Effector memory CD4-positive, alpha-beta T cell (primary cell): ENCODE results near the gene PMPCA.
"Not testable (repeated sequence)": the region's sequence is repeated elsewhere in the genome, so short reads cannot be mapped to it uniquely, and the experiment has no call there.

Experiments
- DNase-seq, 3 donors: peaks; one replicate each; pipeline ENCODE4 v3.0.0-alpha.2; 2020
- H3K27ac ChIP-seq: 2 replicates; pipeline ENCODE4 v1.7.0; 2013; ENCODE audit warnings: mild to moderate bottlenecking, low read length, moderate library complexity; ENCODE audit not compliant: insufficient read depth, poor library complexity, severe bottlenecking
- H3K27me3 ChIP-seq: replicated peaks from 2 replicates; pipeline ENCODE4 v1.7.0; 2013; ENCODE audit warnings: mild to moderate bottlenecking, low read length; ENCODE audit not compliant: insufficient read depth, control insufficient read depth, poor library complexity, severe bottlenecking
- H3K36me3 ChIP-seq: 2 replicates; pipeline ENCODE4 v1.7.0; 2013; ENCODE audit warnings: mild to moderate bottlenecking, low read length, moderate library complexity; ENCODE audit not compliant: control insufficient read depth, insufficient read depth
- H3K4me1 ChIP-seq: 2 replicates; pipeline ENCODE4 v1.7.0; 2013; ENCODE audit warnings: low read length, mild to moderate bottlenecking; ENCODE audit not compliant: control insufficient read depth, insufficient read depth, poor library complexity, severe bottlenecking
- H3K4me3 ChIP-seq: 2 replicates; pipeline ENCODE4 v1.7.0; 2013; ENCODE audit warnings: low read length, low read depth, mild to moderate bottlenecking; ENCODE audit not compliant: insufficient read depth, poor library complexity, severe bottlenecking
- H3K9me3 ChIP-seq: 2 replicates; pipeline ENCODE4 v1.7.0; 2013; ENCODE audit warnings: mild to moderate bottlenecking, low read length, moderate library complexity; ENCODE audit not compliant: control insufficient read depth

Gene PMPCA

DNA sequence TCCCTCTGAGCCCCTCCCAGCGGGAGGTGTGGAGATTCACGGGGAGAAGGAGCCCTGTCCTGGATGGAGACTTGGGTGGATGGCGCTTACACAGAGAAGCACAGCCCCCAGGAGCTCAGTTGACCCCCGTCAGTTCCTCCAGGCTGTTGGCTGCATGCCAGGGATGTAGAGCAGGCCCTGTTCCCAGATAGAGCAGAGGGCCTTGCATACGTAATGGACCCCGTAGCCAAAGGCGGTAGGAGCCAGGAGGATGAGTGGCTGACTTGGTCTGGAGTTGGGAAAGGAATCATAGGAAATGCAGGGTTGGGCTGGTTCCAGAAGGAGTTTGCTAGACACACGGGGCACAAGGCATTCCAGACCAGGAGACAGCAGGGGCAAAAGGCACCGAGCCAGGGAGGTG lies 2.5 kb downstream of the PMPCA start:
- Histone ChIP-seq H3K4me1 (peaks cover 28% of the 10 kb centered on the region), H3K27me3 (no peaks in the 10 kb centered on the region), H3K9me3 (no peaks in the 10 kb centered on the region), H3K27ac (no peak overlapping the region), H3K36me3 (peaks cover 60% of the 10 kb centered on the region), H3K4me3 (no peak overlapping the region)
- no peak for DNase-seq

DNA sequence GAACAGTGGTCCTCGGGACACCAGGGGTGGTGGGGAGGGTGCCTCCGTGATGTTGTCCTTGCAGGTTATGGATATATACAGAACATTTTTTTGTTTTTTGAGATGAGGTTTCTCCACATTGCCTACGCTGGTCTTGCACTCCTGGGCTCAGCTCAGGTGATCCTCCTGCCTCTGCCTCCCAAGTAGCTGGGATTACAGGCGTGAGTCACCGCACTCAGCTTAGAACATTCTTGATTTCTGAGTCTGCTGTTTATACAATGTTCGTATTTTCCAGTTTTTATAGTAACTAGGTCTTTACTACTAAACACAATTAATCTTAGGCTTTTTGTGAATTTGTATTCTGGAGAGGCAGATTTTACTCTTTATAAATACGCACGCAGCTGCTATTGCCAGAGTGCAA lies 6.0 kb downstream of the PMPCA start:
- DNase-seq = no peak
- Histone ChIP-seq H3K4me3 (no peak overlapping the region), H3K9me3 (no peaks in the 10 kb centered on the region), H3K27ac (no peak overlapping the region), H3K4me1 (peaks cover 6% of the 10 kb centered on the region), H3K27me3 (no peaks in the 10 kb centered on the region), H3K36me3 (peaks cover 89% of the 10 kb centered on the region)

DNA sequence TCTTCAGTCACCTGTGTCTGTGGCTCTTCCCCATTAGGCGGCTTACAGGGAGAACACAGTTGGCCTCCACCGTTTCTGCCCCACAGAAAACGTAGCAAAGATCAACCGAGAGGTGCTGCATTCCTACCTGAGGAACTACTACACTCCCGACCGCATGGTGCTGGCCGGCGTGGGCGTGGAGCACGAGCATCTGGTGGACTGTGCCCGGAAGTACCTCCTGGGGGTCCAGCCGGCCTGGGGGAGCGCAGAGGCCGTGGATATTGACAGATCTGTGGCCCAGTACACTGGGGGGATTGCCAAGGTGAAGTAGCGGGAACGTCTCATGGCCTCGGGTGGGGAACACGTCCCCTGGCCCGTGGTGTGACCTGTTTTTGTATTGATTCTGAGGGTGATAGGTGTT lies 6.5 kb downstream of the PMPCA start:
- Histone ChIP-seq H3K4me3 (no peak overlapping the region), H3K36me3 (peaks cover 91% of the 10 kb centered on the region), H3K27ac (no peak overlapping the region)

DNA sequence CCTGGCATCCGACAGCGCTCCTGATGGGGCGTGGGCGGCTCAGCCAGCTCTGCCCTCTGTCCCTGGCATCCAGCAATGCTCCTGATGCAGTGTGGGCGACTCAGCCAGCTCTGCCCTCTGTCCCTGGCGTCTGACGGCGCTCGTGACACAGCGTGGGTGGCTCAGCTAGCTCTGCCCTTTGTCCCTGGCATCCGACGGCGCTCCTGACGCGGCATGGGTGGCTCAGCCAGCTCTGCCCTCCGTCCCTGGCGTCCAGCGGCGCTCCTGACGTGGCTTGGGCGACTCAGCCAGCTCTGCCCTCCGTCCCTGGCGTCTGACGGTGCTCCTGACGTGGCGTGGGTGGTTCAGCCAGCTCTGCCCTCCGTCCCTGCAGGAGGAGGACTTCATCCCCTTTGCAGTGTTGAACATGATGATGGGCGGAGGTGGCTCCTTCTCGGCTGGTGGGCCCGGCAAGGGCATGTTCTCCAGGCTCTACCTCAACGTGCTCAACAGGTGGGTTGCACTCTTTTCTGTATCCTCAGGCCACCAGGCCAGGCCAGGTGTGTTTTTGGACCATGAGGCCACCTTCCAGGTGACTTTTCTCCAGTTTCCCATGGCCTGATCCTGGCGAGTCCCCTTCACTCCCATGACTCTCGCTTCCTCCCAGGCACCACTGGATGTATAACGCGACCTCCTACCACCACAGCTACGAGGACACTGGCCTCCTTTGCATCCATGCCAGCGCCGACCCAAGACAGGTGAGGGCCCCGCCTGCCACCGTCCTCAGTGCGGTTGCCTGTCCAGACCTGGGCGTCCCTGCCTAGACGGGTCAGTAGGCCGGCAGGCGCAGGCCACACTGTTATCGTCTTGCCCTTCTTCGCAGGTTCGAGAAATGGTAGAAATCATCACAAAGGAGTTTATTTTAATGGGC lies 8.0 kb downstream of the PMPCA start:
- DNase-seq = no peak

More for the DNA sequence above, 6.5 kb downstream of the PMPCA start:
- Histone ChIP-seq H3K9me3 (no peaks in the 10 kb centered on the region), H3K27me3 (no peaks in the 10 kb centered on the region), H3K4me1 (peaks cover 1% of the 10 kb centered on the region)
- no peak for DNase-seq

GRCh38 chr9:136419092-136419420 lies 8.6 kb downstream of the PMPCA start:
- no peak for DNase-seq
- Histone ChIP-seq H3K4me1 (no peaks in the 10 kb centered on the region), H3K4me3 (no peak overlapping the region), H3K36me3 (peaks cover 91% of the 10 kb centered on the region), H3K9me3 (no peaks in the 10 kb centered on the region), H3K27ac (no peak overlapping the region), H3K27me3 (no peaks in the 10 kb centered on the region)

More for the DNA sequence above, 8.0 kb downstream of the PMPCA start:
- Histone ChIP-seq H3K36me3 (peaks cover 92% of the 10 kb centered on the region), H3K9me3 (no peaks in the 10 kb centered on the region), H3K27me3 (no peaks in the 10 kb centered on the region), H3K4me3 (no peak overlapping the region), H3K27ac (no peak overlapping the region), H3K4me1 (no peaks in the 10 kb centered on the region)

- Histone ChIP-seq H3K4me1 (no peaks in the 10 kb centered on the region), H3K27me3 (no peaks in the 10 kb centered on the region), H3K36me3 (peaks cover 70% of the 10 kb centered on the region), H3K9me3 (no peaks in the 10 kb centered on the region), H3K4me3 (no peak overlapping the region), H3K27ac (no peak overlapping the region)
- no peak for DNase-seq
Measured at GRCh38 chr9:136421791-136422190, 11.3 kb downstream of the PMPCA start.

- no peaks in the 10 kb centered on the region for H3K4me1 ChIP-seq
- H3K27ac ChIP-seq = no peak overlapping the region
- no peak for DNase-seq
- H3K36me3 ChIP-seq = peaks cover 60% of the 10 kb centered on the region
- no peaks in the 10 kb centered on the region for H3K27me3 ChIP-seq
- no peak overlapping the region for H3K4me3 ChIP-seq
- H3K9me3 ChIP-seq = no peaks in the 10 kb centered on the region
Measured at GRCh38 chr9:136422876-136423275, 12.4 kb downstream of the PMPCA start.

GRCh38 chr9:136423432-136424146 lies 13.1 kb downstream of the PMPCA start:
- H3K9me3 ChIP-seq = no peaks in the 10 kb centered on the region
- H3K27me3 ChIP-seq = no peaks in the 10 kb centered on the region
- no peaks in the 10 kb centered on the region for H3K4me1 ChIP-seq
- H3K36me3 ChIP-seq = peaks cover 53% of the 10 kb centered on the region
- DNase-seq = no peak
- H3K4me3 ChIP-seq = no peak overlapping the region
- H3K27ac ChIP-seq = no peak overlapping the region

DNA sequence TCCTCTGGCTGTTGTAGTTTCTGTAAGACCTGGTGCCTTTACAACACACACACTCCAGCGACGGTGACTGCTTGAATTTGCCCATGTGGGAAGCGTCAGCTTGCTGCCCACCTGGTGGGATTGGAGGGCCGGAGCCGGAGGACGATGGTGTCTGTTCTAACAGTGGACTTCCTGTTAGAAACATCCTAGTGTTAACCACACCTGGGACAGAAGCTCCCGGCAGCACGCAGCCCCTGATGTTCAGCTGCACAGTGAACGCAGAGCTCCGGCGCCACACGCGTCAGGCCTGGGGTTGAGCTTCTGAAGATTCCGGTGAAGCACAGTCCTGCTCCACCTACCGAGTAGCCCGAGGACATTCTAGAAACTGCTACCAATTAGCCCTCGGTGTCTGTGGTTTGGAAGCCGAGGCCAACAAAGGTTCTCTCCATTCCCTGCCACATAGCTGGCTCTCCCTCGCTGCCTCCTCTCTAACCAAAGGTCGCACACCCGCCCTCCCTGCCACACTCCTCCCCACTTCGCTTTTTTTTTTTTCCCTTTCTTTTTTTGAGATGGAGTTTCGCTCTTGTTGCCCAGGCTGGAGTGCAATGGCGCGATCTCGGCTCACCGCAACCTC lies 14.4 kb downstream of the PMPCA start:
- H3K27ac ChIP-seq = no peak overlapping the region

GRCh38 chr9:136425367-136425766 lies 14.9 kb downstream of the PMPCA start:
- peaks cover 56% of the 10 kb centered on the region for H3K36me3 ChIP-seq
- not testable (repeated sequence) for H3K27ac ChIP-seq, H3K4me3 ChIP-seq, H3K27me3 ChIP-seq, DNase-seq, H3K4me1 ChIP-seq, H3K9me3 ChIP-seq

More for the DNA sequence above, 14.4 kb downstream of the PMPCA start:
- no peak for DNase-seq
- Histone ChIP-seq H3K36me3 (peaks cover 53% of the 10 kb centered on the region), H3K27me3 (no peaks in the 10 kb centered on the region), H3K9me3 (no peaks in the 10 kb centered on the region), H3K4me3 (no peak overlapping the region), H3K4me1 (no peaks in the 10 kb centered on the region)
